Psoas muscle (tissue), 8 donors: ENCODE measurements around the gene ARHGAP22. TPM values are rescaled to one million over a fixed set of nuclear protein-coding genes. Genes with fewer than 3 reads are reported as not detected.

Source experiments
- ATAC-seq, 4 donors: fragments of 200-7000 bp; cut with Tn5 transposase; one replicate each; pipeline ENCODE4 v1.9.1; 2020; ENCODE audit warnings: moderate library complexity in 3 of 4, mild to moderate bottlenecking in 2 of 4
- DNase-seq, 2 donors: peaks; one replicate each; pipeline ENCODE4 v3.0.0-alpha.2; 2020
- H3K27ac ChIP-seq: fragments of 200-600 bp; one replicate; pipeline ENCODE4 v1.8.0; 2022
- H3K27me3 ChIP-seq, 3 donors: fragments of 200-600 bp in 1 of 3; one replicate each; pipeline versions ENCODE4 v1.6.1 to v1.8.0; 2013 to 2022; ENCODE audit warnings: low read length in 2 of 3, mild to moderate bottlenecking in 2 of 3, moderate library complexity in 1 of 3; ENCODE audit not compliant: insufficient read depth in 3 of 3
- H3K36me3 ChIP-seq, 2 donors: fragments of 200-600 bp in 1 of 2; one replicate each; pipeline versions ENCODE4 v1.6.1 to v1.8.0; 2013 to 2022; ENCODE audit warnings: low read depth in 1 of 2, mild to moderate bottlenecking in 1 of 2, moderate library complexity in 1 of 2; ENCODE audit not compliant: insufficient read depth in 1 of 2
- H3K4me1 ChIP-seq: fragments of 200-600 bp; one replicate; pipeline ENCODE4 v1.8.0; 2022
- H3K4me3 ChIP-seq: fragments of 200-600 bp; one replicate; pipeline ENCODE4 v1.8.0; 2022; ENCODE audit warnings: mild to moderate bottlenecking
- H3K9me3 ChIP-seq: fragments of 200-600 bp; one replicate; pipeline ENCODE4 v1.8.0; 2022
- CTCF ChIP-seq: fragments of 200-600 bp; IDR thresholded peaks from one replicate; pipeline ENCODE4 v1.8.0; 2022; ENCODE audit warnings: antibody characterized with exemption
- WGBS, 3 donors: extraction: QIAGEN DNeasy Blood & Tissue Kit; methylation state at CpG; one replicate each; pipeline versions ENCODE4 v1.1.6 to v1.1.7; 2013; 5-methylcytosine and 5-hydroxymethylcytosine counted together
- intact Hi-C, 2 donors: fragments of 100-400 bp; cut with DNase I; formaldehyde crosslinking; loops; one replicate each; pipeline versions ENCODE4 v1.11.0 to v1.14.2; 2022
- polyA plus RNA-seq, 3 donors: library from polyadenylated mRNA; stranded (reverse); fragments of 200-250 nt; gene quantifications; one replicate each; pipeline ENCODE4 v1.2.3, GENCODE V29; 2013
- total RNA-seq, 4 donors: library from RNA; stranded (reverse); fragmentation: NEBNext Ultra II Directional in 2 of 4; extraction: Animal tissue kit (Norgen Biotek cat#: 25700) in 2 of 4; gene quantifications; one replicate each; pipeline versions ENCODE4 v1.2.1 to v1.2.4, GENCODE V29; 2021 to 2023
- donor health status: healthy with polysubstance abuse.
- donor health status: DM: no; HTN: no; CAD: no; lungs with moderate emphysema.
- donor health status: Bipolar disorder and iron deficiency.
- donor health status: healthy.
- donor health status: DM: yes; HTN: yes; CAD: no.
- donor health status: DM: no; HTN: no; CAD: no.
- donor health status: DM: no; HTN: no; CAD: no.
- donor health status: DM: yes; HTN: yes; CAD: no.

The ARHGAP22 gene
- total and polyA plus RNA-seq, 7 donors: 0.46 to 2.9 (median 1.6) TPM

- no peak overlapping the region for H3K4me3 ChIP-seq
- ATAC-seq (peak in 1 of 4 donors; percentile 19), DNase-seq (no peak)
- no peaks in the 10 kb centered on the region for H3K4me1 ChIP-seq
- no peak overlapping the region for H3K27ac ChIP-seq
- H3K9me3 ChIP-seq: no peaks in the 10 kb centered on the region
- WGBS, 3 donors: 89 to 95% (median 92%) methylated on average over 15 of the region's 15 CpGs
- intact Hi-C loops: loop anchor here in 1 of 2 donors (10.0 kb wide), 1 partner anchor 199 kb away; no protein-coding TSS in a partner anchor
- H3K27me3 ChIP-seq: no peaks in the 10 kb centered on the region
- no peaks in the 10 kb centered on the region for H3K36me3 ChIP-seq
- no peak for TF ChIP-seq CTCF
Observed at GRCh38 chr10:48455392-48456151, 149.3 kb downstream of the ARHGAP22 start.

- no peaks in the 10 kb centered on the region for H3K4me1 ChIP-seq
- H3K4me3 ChIP-seq: no peak overlapping the region
- H3K9me3 ChIP-seq: no peaks in the 10 kb centered on the region
- 86 to 89% (median 87%) methylated on average over 11 of the region's 11 CpGs for WGBS, 3 donors
- TF ChIP-seq CTCF: no peak
- H3K36me3 ChIP-seq: no peaks in the 10 kb centered on the region
- ATAC-seq (no peak), DNase-seq (no peak)
- intact Hi-C loops: loop anchor here in 1 of 2 donors (10.0 kb wide), 1 partner anchor 200 kb away; no protein-coding TSS in a partner anchor
- no peaks in the 10 kb centered on the region for H3K27me3 ChIP-seq
- H3K27ac ChIP-seq: no peak overlapping the region
Observed at GRCh38 chr10:48455055-48455391, 149.8 kb downstream of the ARHGAP22 start.

- no peaks in the 10 kb centered on the region for H3K36me3 ChIP-seq
- peak in 1 of 4 donors; percentile 45 for ATAC-seq
- no peaks in the 10 kb centered on the region for H3K4me1 ChIP-seq
- H3K27me3 ChIP-seq: no peaks in the 10 kb centered on the region
- 50 to 65% (median 54%) methylated on average over 12 of the region's 12 CpGs for WGBS, 3 donors
- no peak overlapping the region for H3K27ac ChIP-seq
- no peak for TF ChIP-seq CTCF
- H3K4me3 ChIP-seq: no peak overlapping the region
- DNase-seq: no peak
- intact Hi-C loops: loop anchor here in 1 of 2 donors (10.0 kb wide), 1 partner anchor 200 kb away; no protein-coding TSS in a partner anchor
- no peaks in the 10 kb centered on the region for H3K9me3 ChIP-seq
Observed at GRCh38 chr10:48454302-48455054, 150.4 kb downstream of the ARHGAP22 start.

- intact Hi-C loops: loop anchor here in 1 of 2 donors (10.0 kb wide), 1 partner anchor 201 kb away; no protein-coding TSS in a partner anchor
- H3K27me3 ChIP-seq: no peaks in the 10 kb centered on the region
- no peak for DNase-seq
- no peak for TF ChIP-seq CTCF
- no peak overlapping the region for H3K4me3 ChIP-seq
- ATAC-seq: no peak
- H3K4me1 ChIP-seq: no peaks in the 10 kb centered on the region
- no peak overlapping the region for H3K27ac ChIP-seq
- H3K9me3 ChIP-seq: no peaks in the 10 kb centered on the region
- WGBS, 3 donors: 88 to 93% (median 90%) methylated on average over 19 of the region's 19 CpGs
- H3K36me3 ChIP-seq: no peaks in the 10 kb centered on the region
Observed at GRCh38 chr10:48453451-48454301, 151.2 kb downstream of the ARHGAP22 start.
